ENCODE measurements around the gene SETD1A. TPM values are rescaled to one million over a fixed set of nuclear protein-coding genes. Genes with fewer than 3 reads are reported as not detected.

The SETD1A gene
- total and polyA plus RNA-seq, 2 of the 8 experiments (the other 6 are each of a cell fraction or from before 2014, with no cell fraction given): 4.8 to 29.0 TPM

- Histone ChIP-seq H3K27me3 (replicated peaks in 1 of 4; ENCODE audit: control insufficient read depth in 3 of 4, extremely low read depth in 1 of 4, insufficient read depth in 3 of 4, low read length in 3 of 4) (no peaks in the 10 kb centered on the region), H3K4me3 (ENCODE audit: extremely low read depth in 1 of 4, insufficient read depth in 2 of 4, low read depth in 3 of 4, low read length in 4 of 4) (peak overlapping the region; percentile 49 to 88 (median 62)), H2BK120ac (replicated peaks; ENCODE audit: low read depth, low read length) (no peak overlapping the region), H2AK5ac (ENCODE audit: low read depth, low read length) (no peak overlapping the region), H4K8ac (ENCODE audit: extremely low read depth, insufficient read depth, low read length) (0 out of 2 replicates have a peak overlapping the region, but pooled peaks have one; percentile 5), H3K79me1 (ENCODE audit: low read depth, low read length) (peaks cover 4% of the 10 kb centered on the region), H4K5ac (ENCODE audit: insufficient read length, low read depth, low read length) (no peak overlapping the region), H3K23me2 (ENCODE audit: low read depth, low read length) (peaks cover 8% of the 10 kb centered on the region; the same call in 1 of the 2 replicates), H3K23ac (ENCODE audit: insufficient read length) (no peak overlapping the region), H2BK5ac (ENCODE audit: low read depth, low read length) (no peak overlapping the region), H4K91ac (replicated peaks; ENCODE audit: insufficient read length, low read length) (no peak overlapping the region), H3K14ac (ENCODE audit: insufficient read length) (no peak overlapping the region), H3K56ac (replicated peaks; ENCODE audit: insufficient read length, low read depth, low read length) (no peak overlapping the region), H3K4ac (replicated peaks; ENCODE audit: insufficient read length, low read depth, low read length) (no peak overlapping the region), H4K20me1 (replicated peaks in 1 of 2; ENCODE audit: control insufficient read depth in 1 of 2, insufficient read depth in 2 of 2, low read length in 2 of 2) (peaks cover 2 to 3% of the 10 kb centered on the region in 2 experiments), H2AFZ (ENCODE audit: low read length) (no peak overlapping the region), H3K27ac (ENCODE audit: low read depth, low read length) (no peak overlapping the region), H3K9me3 (ENCODE audit: insufficient read depth in 2 of 2, low read depth in 1 of 2, low read length in 1 of 2) (no peaks in the 10 kb centered on the region), H3K36me3 (ENCODE audit: control insufficient read depth in 2 of 4, insufficient read depth in 4 of 4, low read length in 3 of 4) (peaks cover 2 to 18% (median 6%) of the 10 kb centered on the region in 4 experiments; a peak in 7 of 8 replicates), H3K79me2 (ENCODE audit: control insufficient read depth in 1 of 2, insufficient read depth in 2 of 2, low read length in 2 of 2) (peaks cover 0 to 10% of the 10 kb centered on the region in 2 experiments; a peak in 2 of 4 replicates), H2BK12ac (ENCODE audit: low read depth, low read length) (no peak overlapping the region), H3K4me1 (replicated peaks in 1 of 4; ENCODE audit: control insufficient read depth in 3 of 4, insufficient read depth in 4 of 4, low read length in 3 of 4) (peaks cover 0 to 9% (median 2%) of the 10 kb centered on the region in 4 experiments; a peak in 4 of 7 replicates), H3K18ac (ENCODE audit: extremely low read depth, low read length) (peak overlapping the region; percentile 71; the same call in 1 of the 2 replicates), H2BK20ac (ENCODE audit: low read length) (no peak overlapping the region), H3K4me2 (ENCODE audit: insufficient read depth in 1 of 2, low read depth in 2 of 2, low read length in 2 of 2) (peak overlapping the region; percentile 68 to 71), H2BK15ac (ENCODE audit: low read length) (no peak overlapping the region), H3K9ac (replicated peaks in 1 of 4; ENCODE audit: extremely low read depth in 1 of 4, low read depth in 3 of 4, low read length in 3 of 4) (peak overlapping the region in 3 of 4 experiments; percentile 17 to 34 (median 29); a peak in 5 of 7 replicates)
- CTCF ChIA-PET (ENCODE audit: partially characterized antibody): interaction anchor here (0.6 to 4.4 kb wide), 5 partner anchors 10 to 79 kb away, joined by 3 to 33 read pairs (median 6); no protein-coding TSS in a partner anchor
- WGBS, 2 experiments (ENCODE audit: extremely low coverage in 1 of 2, insufficient coverage in 1 of 2, insufficient read length in 1 of 2, insufficient replicate concordance in 2 of 2, low coverage in 1 of 2, low lambda C conversion rate in 2 of 2, missing lambda C conversion rate in 1 of 2): 84% methylated on average over 11 of the region's 11 CpGs; no CpG with 5 or more reads in 1 of the 2 experiments
- DNase-seq (ENCODE audit: low read depth in 1 of 2, low spot score in 2 of 2): no peak
- no peak for FAIRE-seq
- POLR2A ChIA-PET (ENCODE audit: partially characterized antibody): interaction anchor here (0.6 to 8.2 kb wide), 9 partner anchors 9 to 150 kb away, joined by 3 to 105 read pairs (median 4); no protein-coding TSS in a partner anchor
- TF ChIP-seq CTCF (IDR thresholded peaks at IDR 0.05; ENCODE audit: control extremely low read depth in 1 of 3, insufficient read depth in 1 of 3, low read depth in 1 of 3, low read length in 3 of 3): no peak
- no peak for TF ChIP-seq GABPA (IDR thresholded peaks at IDR 0.05; ENCODE audit: borderline replicate concordance, insufficient read depth, low read length)
- TF ChIP-seq BRCA1 (IDR thresholded peaks at IDR 0.05; ENCODE audit: low read depth, low read length): no peak
- no peak for TF ChIP-seq ATF2 (IDR thresholded peaks at IDR 0.05; ENCODE audit: low read length)
- no peak for TF ChIP-seq EGR1 (IDR thresholded peaks at IDR 0.05; ENCODE audit: borderline replicate concordance, low read depth, low read length)
- TF ChIP-seq POLR2A (IDR thresholded peaks at IDR 0.05; ENCODE audit: control extremely low read depth in 1 of 2, low read depth in 2 of 2, low read length in 2 of 2): no peak
- no peak for TF ChIP-seq NANOG (IDR thresholded peaks at IDR 0.05; ENCODE audit: insufficient read depth, low read depth, low read length, poor library complexity, severe bottlenecking)
Measured at GRCh38 chr16:30924913-30925631, 32.5 kb upstream of the SETD1A start.

Data from H1 (cell line).